Ishikawa (cell line): ENCODE results near the gene BANF2.

Experiments used
- CEBPB ChIP-seq: IDR thresholded peaks from 2 replicates; pipeline ENCODE4 v1.6.1; 2012
- CREB1 ChIP-seq: IDR thresholded peaks from 2 replicates; pipeline ENCODE4 v1.6.1; 2012; ENCODE audit warnings: low read depth
- EGR1 ChIP-seq: IDR thresholded peaks from 2 replicates; pipeline ENCODE4 v1.6.1; 2012
- EP300 ChIP-seq: IDR thresholded peaks from 2 replicates; pipeline ENCODE4 v1.6.1; 2012; ENCODE audit warnings: borderline replicate concordance
- FOXM1 ChIP-seq: IDR thresholded peaks from 2 replicates; pipeline ENCODE4 v1.6.1; 2012; ENCODE audit warnings: low read depth, borderline replicate concordance
- NFIC ChIP-seq: IDR thresholded peaks from 2 replicates; pipeline ENCODE4 v1.6.1; 2012
- RAD21 ChIP-seq: IDR thresholded peaks from 2 replicates; pipeline ENCODE4 v1.6.1; 2012; ENCODE audit warnings: low read depth
- TAF1 ChIP-seq: IDR thresholded peaks from 2 replicates; pipeline ENCODE4 v1.6.1; 2012; ENCODE audit warnings: low read depth, mild to moderate bottlenecking
- TCF12 ChIP-seq: IDR thresholded peaks from 2 replicates; pipeline ENCODE4 v1.6.1; 2012; ENCODE audit warnings: low read depth
- TEAD4 ChIP-seq: IDR thresholded peaks from 2 replicates; pipeline ENCODE4 v1.6.1; 2012
- YY1 ChIP-seq: IDR thresholded peaks from 2 replicates; pipeline ENCODE4 v1.6.1; 2012; ENCODE audit warnings: low read depth
- ZBTB7A ChIP-seq: IDR thresholded peaks from 2 replicates; pipeline ENCODE4 v1.6.1; 2012; ENCODE audit warnings: low read depth
- TF ChIP-seq, protein P1 (sequence below): IDR thresholded peaks from 2 replicates; pipeline ENCODE4 v1.6.1; 2012
- TF ChIP-seq, protein P2 (sequence below): IDR thresholded peaks from 2 replicates; pipeline ENCODE4 v1.6.1; 2012; ENCODE audit warnings: low read depth, mild to moderate bottlenecking
- TF ChIP-seq, protein P3 (sequence below): IDR thresholded peaks from 2 replicates; pipeline ENCODE4 v1.6.1; 2012

Gene BANF2

DNA sequence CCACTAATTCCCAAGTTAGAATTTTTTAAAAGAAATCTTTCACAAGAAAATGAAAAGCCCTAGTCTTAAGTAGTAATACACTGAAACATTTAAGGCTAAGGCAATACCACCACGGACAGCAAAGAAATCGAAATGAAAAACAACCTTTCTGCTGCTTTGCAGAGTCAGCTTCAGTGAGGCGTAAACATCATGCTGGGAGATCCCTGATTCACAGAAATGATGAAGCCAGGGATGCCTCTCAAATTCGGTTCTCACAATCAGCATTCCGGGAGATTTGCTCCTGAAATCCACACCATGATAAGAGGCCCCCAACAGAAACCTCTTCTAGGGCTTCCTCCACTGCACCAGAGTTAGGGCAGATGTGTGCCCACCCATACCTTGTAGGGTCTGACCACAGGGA lies 36.3 kb upstream of the BANF2 start:
- TF ChIP-seq TAF1, result no peak
- no peak for TF ChIP-seq ZBTB7A
- TF ChIP-seq, protein P1, sequence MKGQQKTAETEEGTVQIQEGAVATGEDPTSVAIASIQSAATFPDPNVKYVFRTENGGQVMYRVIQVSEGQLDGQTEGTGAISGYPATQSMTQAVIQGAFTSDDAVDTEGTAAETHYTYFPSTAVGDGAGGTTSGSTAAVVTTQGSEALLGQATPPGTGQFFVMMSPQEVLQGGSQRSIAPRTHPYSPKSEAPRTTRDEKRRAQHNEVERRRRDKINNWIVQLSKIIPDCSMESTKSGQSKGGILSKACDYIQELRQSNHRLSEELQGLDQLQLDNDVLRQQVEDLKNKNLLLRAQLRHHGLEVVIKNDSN, result no peak
- TF ChIP-seq, protein P2, sequence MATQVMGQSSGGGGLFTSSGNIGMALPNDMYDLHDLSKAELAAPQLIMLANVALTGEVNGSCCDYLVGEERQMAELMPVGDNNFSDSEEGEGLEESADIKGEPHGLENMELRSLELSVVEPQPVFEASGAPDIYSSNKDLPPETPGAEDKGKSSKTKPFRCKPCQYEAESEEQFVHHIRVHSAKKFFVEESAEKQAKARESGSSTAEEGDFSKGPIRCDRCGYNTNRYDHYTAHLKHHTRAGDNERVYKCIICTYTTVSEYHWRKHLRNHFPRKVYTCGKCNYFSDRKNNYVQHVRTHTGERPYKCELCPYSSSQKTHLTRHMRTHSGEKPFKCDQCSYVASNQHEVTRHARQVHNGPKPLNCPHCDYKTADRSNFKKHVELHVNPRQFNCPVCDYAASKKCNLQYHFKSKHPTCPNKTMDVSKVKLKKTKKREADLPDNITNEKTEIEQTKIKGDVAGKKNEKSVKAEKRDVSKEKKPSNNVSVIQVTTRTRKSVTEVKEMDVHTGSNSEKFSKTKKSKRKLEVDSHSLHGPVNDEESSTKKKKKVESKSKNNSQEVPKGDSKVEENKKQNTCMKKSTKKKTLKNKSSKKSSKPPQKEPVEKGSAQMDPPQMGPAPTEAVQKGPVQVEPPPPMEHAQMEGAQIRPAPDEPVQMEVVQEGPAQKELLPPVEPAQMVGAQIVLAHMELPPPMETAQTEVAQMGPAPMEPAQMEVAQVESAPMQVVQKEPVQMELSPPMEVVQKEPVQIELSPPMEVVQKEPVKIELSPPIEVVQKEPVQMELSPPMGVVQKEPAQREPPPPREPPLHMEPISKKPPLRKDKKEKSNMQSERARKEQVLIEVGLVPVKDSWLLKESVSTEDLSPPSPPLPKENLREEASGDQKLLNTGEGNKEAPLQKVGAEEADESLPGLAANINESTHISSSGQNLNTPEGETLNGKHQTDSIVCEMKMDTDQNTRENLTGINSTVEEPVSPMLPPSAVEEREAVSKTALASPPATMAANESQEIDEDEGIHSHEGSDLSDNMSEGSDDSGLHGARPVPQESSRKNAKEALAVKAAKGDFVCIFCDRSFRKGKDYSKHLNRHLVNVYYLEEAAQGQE, result no peak
- no peak for TF ChIP-seq RAD21
- no peak for TF ChIP-seq CREB1
- TF ChIP-seq YY1, result no peak
- no peak for TF ChIP-seq TEAD4
- no peak for TF ChIP-seq EGR1
- no peak for TF ChIP-seq TCF12
- no peak for TF ChIP-seq EP300
- no peak for TF ChIP-seq FOXM1
- no peak for TF ChIP-seq CEBPB
- TF ChIP-seq, protein P3, sequence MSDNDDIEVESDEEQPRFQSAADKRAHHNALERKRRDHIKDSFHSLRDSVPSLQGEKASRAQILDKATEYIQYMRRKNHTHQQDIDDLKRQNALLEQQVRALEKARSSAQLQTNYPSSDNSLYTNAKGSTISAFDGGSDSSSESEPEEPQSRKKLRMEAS, result no peak

DNA sequence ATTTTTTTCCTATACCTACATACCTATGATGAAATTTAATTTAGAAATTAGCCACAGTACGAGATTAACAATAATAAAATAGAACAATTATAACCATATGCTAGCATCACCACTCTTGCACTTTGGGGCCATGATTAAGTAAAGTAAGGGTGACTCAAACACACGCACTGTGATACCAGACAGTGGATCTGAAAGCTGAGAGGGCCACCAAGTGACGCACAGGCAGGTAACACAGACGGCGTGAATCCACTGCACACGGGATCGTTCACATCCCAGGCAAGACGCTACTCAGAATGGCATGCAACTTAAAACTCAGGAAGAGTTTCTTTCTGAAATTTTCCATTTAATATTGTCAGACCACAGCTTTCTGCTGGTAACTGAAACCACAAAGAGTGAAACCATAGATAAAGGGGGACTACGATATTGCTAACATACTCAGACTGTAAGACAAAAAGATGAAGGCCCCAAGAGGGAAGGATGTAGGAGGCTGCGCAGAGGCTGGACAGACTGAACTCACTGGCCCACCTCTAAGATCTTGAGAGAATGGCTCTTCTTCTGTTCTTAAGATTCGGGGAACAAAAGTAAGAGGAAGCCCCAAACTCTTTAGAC lies 35.6 kb upstream of the BANF2 start:
- TF ChIP-seq CEBPB (no peak), TCF12 (no peak)
- TF ChIP-seq, protein P2, result no peak

DNA sequence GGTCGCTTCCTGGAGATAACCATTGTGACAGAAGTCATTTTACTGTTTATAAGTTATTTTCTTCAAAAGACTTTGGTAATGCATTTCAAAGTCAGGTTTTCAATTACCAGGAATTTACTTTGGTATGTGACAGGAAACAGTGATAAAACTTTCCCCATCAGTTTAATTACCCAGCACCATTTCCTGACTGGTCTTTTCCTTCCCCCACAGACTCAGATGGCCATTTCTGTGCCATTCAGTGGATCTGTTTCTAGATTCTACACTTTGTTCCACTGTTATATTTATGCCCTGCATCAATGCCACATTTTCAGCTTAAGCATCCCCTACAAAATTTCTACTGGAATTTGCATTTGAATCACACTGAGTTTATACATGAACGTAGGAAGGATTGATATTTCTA lies 34.0 kb upstream of the BANF2 start:
- TF ChIP-seq, protein P3, result no peak
- TF ChIP-seq CEBPB, result no peak
- TF ChIP-seq ZBTB7A, result no peak
- TF ChIP-seq, protein P2, result no peak
- no peak for TF ChIP-seq NFIC

DNA sequence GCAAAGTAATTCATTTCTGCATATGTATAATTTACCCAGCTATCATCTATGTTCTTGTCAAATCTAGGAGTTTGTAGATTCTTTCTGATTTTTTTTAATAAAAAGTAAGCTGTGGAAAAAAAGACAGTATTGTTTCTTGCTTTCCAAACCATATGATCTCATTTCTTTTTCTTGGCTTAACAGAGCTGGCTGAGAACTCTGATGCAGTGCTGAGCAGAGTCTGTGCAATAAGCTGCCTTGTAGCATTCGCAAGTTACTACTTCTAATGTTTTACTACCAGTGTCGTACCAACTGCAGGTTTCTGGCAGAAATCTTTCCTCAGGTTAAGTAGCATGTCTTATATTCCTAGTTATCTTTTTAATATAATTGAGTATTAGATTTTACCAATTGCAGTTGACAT lies 33.3 kb upstream of the BANF2 start:
- TF ChIP-seq YY1, result no peak
- TF ChIP-seq TAF1, result no peak
- TF ChIP-seq TEAD4, result no peak

DNA sequence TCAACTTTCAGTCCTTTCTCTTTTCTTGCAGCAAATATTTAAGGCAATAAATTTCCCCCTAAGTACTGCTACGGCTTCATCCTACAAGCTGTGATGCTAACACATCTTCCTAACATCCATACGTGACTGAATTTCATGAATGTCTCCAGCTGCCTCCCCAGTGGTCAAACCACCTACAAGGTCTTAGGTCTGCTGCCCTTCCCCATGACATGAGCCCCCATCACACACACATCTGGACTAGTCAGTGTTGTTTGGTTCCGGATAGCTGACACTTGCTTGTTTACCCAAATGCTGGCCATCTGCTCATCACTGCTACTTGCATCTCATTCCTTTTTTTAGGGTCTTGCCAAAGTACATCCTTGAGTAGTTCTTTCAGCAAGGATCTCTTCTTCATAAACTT lies 32.3 kb upstream of the BANF2 start:
- TF ChIP-seq, protein P1, result no peak
- TF ChIP-seq EGR1, result no peak

DNA sequence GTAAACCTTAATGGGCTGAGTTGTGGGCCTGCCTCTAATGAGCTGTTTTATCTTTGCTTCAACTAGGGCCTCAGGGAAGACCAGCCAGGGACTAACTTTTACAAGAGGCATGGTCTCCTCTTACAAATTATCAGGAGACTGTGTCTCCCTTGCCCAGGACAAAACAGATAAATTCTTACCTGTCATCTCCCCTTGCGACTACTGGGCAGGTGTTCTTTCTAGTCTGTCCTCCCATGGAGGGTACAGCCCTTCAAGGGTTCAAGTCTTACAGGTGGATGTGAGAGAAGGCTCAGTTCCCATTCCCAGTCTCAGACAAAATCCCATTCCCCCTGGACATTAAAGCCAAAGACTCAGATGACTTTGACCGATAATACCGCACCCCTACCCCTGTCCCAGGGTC lies 31.3 kb upstream of the BANF2 start:
- TF ChIP-seq TAF1, result no peak
